ENCODE results near the gene HSD11B1L.

- peak; percentile 90 for TF ChIP-seq CTCF (conservative IDR thresholded peaks at IDR 0.05; ENCODE audit: low read depth, low read length)
- no peak for TF ChIP-seq EZH2 (IDR thresholded peaks at IDR 0.05; ENCODE audit: low read length, unreplicated experiment)
- TF ChIP-seq EZH2phosphoT487 (IDR thresholded peaks at IDR 0.05; ENCODE audit: borderline replicate concordance, low read length) = no peak
Measured at GRCh38 chr19:5686647-5687359, 6.0 kb downstream of the HSD11B1L start.
